PFSK-1 (cell line): ENCODE measurements around the gene MAPK8IP3.

Experiments used
- FOXP2 ChIP-seq: optimal IDR thresholded peaks from 2 replicates; pipeline ENCODE3; 2011; ENCODE audit warnings: borderline replicate concordance, control low read depth, inconsistent platforms; ENCODE audit not compliant: insufficient read depth; ENCODE audit errors: extremely low read length, extremely low read depth
- POLR2AphosphoS5 ChIP-seq: IDR thresholded peaks from 2 replicates; pipeline ENCODE4 v1.6.1; 2012; ENCODE audit warnings: low read depth, mild to moderate bottlenecking, control low read depth, low read length, moderate library complexity
- REST ChIP-seq, 2 experiments: IDR thresholded peaks; 2 replicates each; pipeline versions ENCODE4 v1.6.1 to v1.8.0; 2011 to 2012; ENCODE audit warnings: low read depth in 2 of 2, low read length in 2 of 2, control low read depth in 1 of 2, inconsistent platforms in 1 of 2, mild to moderate bottlenecking in 1 of 2, moderate library complexity in 1 of 2; ENCODE audit not compliant: insufficient read depth in 1 of 2
- SIN3A ChIP-seq: IDR thresholded peaks from 2 replicates; pipeline ENCODE4 v1.6.1; 2012; ENCODE audit warnings: mild to moderate bottlenecking, low read length, moderate library complexity, borderline replicate concordance; ENCODE audit not compliant: insufficient read depth
- TAF1 ChIP-seq: IDR thresholded peaks from 2 replicates; pipeline ENCODE4 v1.6.1; 2012; ENCODE audit warnings: low read length, control low read depth, borderline replicate concordance; ENCODE audit not compliant: insufficient read depth

The MAPK8IP3 gene

GRCh38 chr16:1740781-1741490 lies 34.9 kb downstream of the MAPK8IP3 start:
- TF ChIP-seq REST (IDR thresholded peaks at IDR 0.05; ENCODE audit: insufficient read depth in 1 of 2, low read depth in 2 of 2, low read length in 2 of 2) (no peak), SIN3A (no peak), FOXP2 (no peak), TAF1 (no peak), POLR2AphosphoS5 (no peak)

- TF ChIP-seq TAF1 (no peak), SIN3A (no peak), POLR2AphosphoS5 (no peak), REST (IDR thresholded peaks at IDR 0.05; ENCODE audit: insufficient read depth in 1 of 2, low read depth in 2 of 2, low read length in 2 of 2) (no peak), FOXP2 (no peak)
Measured at GRCh38 chr16:1741553-1742165, 35.7 kb downstream of the MAPK8IP3 start.

GRCh38 chr16:1743376-1744337 lies 37.7 kb downstream of the MAPK8IP3 start:
- no peak for TF ChIP-seq FOXP2
- TF ChIP-seq POLR2AphosphoS5, result no peak
- no peak for TF ChIP-seq TAF1
- TF ChIP-seq SIN3A, result no peak

- TF ChIP-seq TAF1, result no peak
- no peak for TF ChIP-seq FOXP2
- no peak for TF ChIP-seq POLR2AphosphoS5
- TF ChIP-seq REST (IDR thresholded peaks at IDR 0.05; ENCODE audit: insufficient read depth in 1 of 2, low read depth in 2 of 2, low read length in 2 of 2), result no peak
- TF ChIP-seq SIN3A, result no peak
Measured at GRCh38 chr16:1744338-1744840, 38.4 kb downstream of the MAPK8IP3 start.
